AG20443 (cell line): ENCODE results near the gene AFF1.

Experiments used
- DNase-seq: peaks from one replicate; pipeline ENCODE4 v3.0.0; 2012; ENCODE audit warnings: low spot score, mixed read lengths

Gene AFF1

GRCh38 chr4:87152310-87153041 is 217.7 kb downstream of the AFF1 start:
- no peak for DNase-seq

GRCh38 chr4:87153078-87153870 is 218.5 kb downstream of the AFF1 start:
- no peak for DNase-seq

- no peak for DNase-seq
These were observed 231.1 kb downstream of the AFF1 start for GRCh38 chr4:87165892-87166291.

- no peak for DNase-seq
These were observed 231.6 kb downstream of the AFF1 start for GRCh38 chr4:87166296-87166854.

- DNase-seq: no peak
These were observed 237.1 kb downstream of the AFF1 start for GRCh38 chr4:87171944-87172343.

- no peak for DNase-seq
These were observed 239.9 kb downstream of the AFF1 start for GRCh38 chr4:87174672-87175071.

GRCh38 chr4:87179751-87180150 is 244.9 kb downstream of the AFF1 start:
- DNase-seq: peak; percentile 22

GRCh38 chr4:87180767-87181166 is 246.0 kb downstream of the AFF1 start:
- no peak for DNase-seq

GRCh38 chr4:87185146-87185870 is 250.5 kb downstream of the AFF1 start:
- DNase-seq: no peak

GRCh38 chr4:87188048-87188447 is 253.2 kb downstream of the AFF1 start:
- DNase-seq: no peak

- no peak for DNase-seq
These were observed 254.1 kb downstream of the AFF1 start for GRCh38 chr4:87188932-87189331.
